Urothelium cell line (cell line): Measurements from ENCODE around the gene POLDIP3.
"Not testable (repeated sequence)": the region's sequence is repeated elsewhere in the genome, so short reads cannot be mapped to it uniquely, and the experiment has no call there.

ENCODE experiments used
- DNase-seq: peaks from one replicate; pipeline ENCODE4 v3.0.0; 2011; ENCODE audit warnings: low spot score, mixed read lengths
- FAIRE-seq: peaks from 2 replicates; lab custom pipeline; 2011; peaks lifted over from hg19 to GRCh38; lab: Jason Lieb, UNC

Gene POLDIP3

GRCh38 chr22:42563943-42564342 lies 50.7 kb downstream of the POLDIP3 start:
- DNase-seq, FAIRE-seq: not testable (repeated sequence)

- no peak for DNase-seq
- FAIRE-seq: no peak
Measured at GRCh38 chr22:42562684-42563083, 52.0 kb downstream of the POLDIP3 start.

- DNase-seq: no peak
- FAIRE-seq: no peak
Measured at GRCh38 chr22:42562279-42562678, 52.4 kb downstream of the POLDIP3 start.

- DNase-seq: no peak
- no peak for FAIRE-seq
Measured at GRCh38 chr22:42561856-42562255, 52.8 kb downstream of the POLDIP3 start.

GRCh38 chr22:42560781-42561180 lies 53.9 kb downstream of the POLDIP3 start:
- FAIRE-seq: no peak

GRCh38 chr22:42560381-42560780 lies 54.3 kb downstream of the POLDIP3 start:
- DNase-seq (no peak), FAIRE-seq (no peak)

More at GRCh38 chr22:42560781-42561180, 53.9 kb downstream of the POLDIP3 start:
- DNase-seq: peak; percentile 32

- FAIRE-seq (no peak), DNase-seq (no peak)
Measured at GRCh38 chr22:42553475-42554361, 61.0 kb downstream of the POLDIP3 start, which contains the start of gene SERHL2. Gene SERHL2 (plus strand): TSS chr22:42553956. CDS start chr22:42554021, 65 bp downstream.

- not testable (repeated sequence) for DNase-seq, FAIRE-seq
Measured at GRCh38 chr22:42552294-42552647, 62.4 kb downstream of the POLDIP3 start.

GRCh38 chr22:42549331-42550060 lies 65.2 kb downstream of the POLDIP3 start:
- DNase-seq (no peak), FAIRE-seq (no peak)

GRCh38 chr22:42548597-42549330 lies 65.9 kb downstream of the POLDIP3 start:
- no peak for DNase-seq
- FAIRE-seq: no peak

GRCh38 chr22:42548126-42548525 lies 66.6 kb downstream of the POLDIP3 start:
- not testable (repeated sequence) for FAIRE-seq, DNase-seq

GRCh38 chr22:42547562-42547961 lies 67.1 kb downstream of the POLDIP3 start:
- FAIRE-seq: no peak

GRCh38 chr22:42544686-42545085 lies 70.0 kb downstream of the POLDIP3 start:
- DNase-seq: peak; percentile 2
- FAIRE-seq: no peak

More at GRCh38 chr22:42547562-42547961, 67.1 kb downstream of the POLDIP3 start:
- no peak for DNase-seq

GRCh38 chr22:42539236-42539771 lies 75.4 kb downstream of the POLDIP3 start:
- DNase-seq, FAIRE-seq: not testable (repeated sequence)

- DNase-seq, FAIRE-seq: not testable (repeated sequence)
Measured at GRCh38 chr22:42537199-42537831, 77.4 kb downstream of the POLDIP3 start.

- DNase-seq, FAIRE-seq: not testable (repeated sequence)
Measured at GRCh38 chr22:42536634-42537033, 78.0 kb downstream of the POLDIP3 start.

- FAIRE-seq: no peak
- no peak for DNase-seq
Measured at GRCh38 chr22:42536166-42536565, 78.5 kb downstream of the POLDIP3 start.

- not testable (repeated sequence) for DNase-seq, FAIRE-seq
Measured at GRCh38 chr22:42535082-42535731, 79.5 kb downstream of the POLDIP3 start.
